ENCODE measurements around the gene TMEM178B. TPM values are rescaled to one million over a fixed set of nuclear protein-coding genes. Genes with fewer than 3 reads are reported as not detected.

The TMEM178B gene
- total RNA-seq, 2 experiments from 2014 or later: not detected

- H3K36me3 Mint-ChIP-seq (ENCODE audit: low read depth): no peaks in the 10 kb centered on the region
- H3K4me1 Mint-ChIP-seq (ENCODE audit: low read depth): no peaks in the 10 kb centered on the region
- H3K9me3 Mint-ChIP-seq: no peaks in the 10 kb centered on the region
- POLR2A ChIA-PET: no interaction called here
- CTCF ChIA-PET: no interaction called here
- H3K27ac Mint-ChIP-seq: no peak overlapping the region
- H3K4me3 Mint-ChIP-seq: no peak overlapping the region
- Histone ChIP-seq H3K36me3 (ENCODE audit: insufficient read depth, low read length) (no peaks in the 10 kb centered on the region), H3K9me3 (ENCODE audit: control insufficient read depth in 1 of 2, insufficient read depth in 1 of 2, low read length in 2 of 2) (peaks cover 0 to 7% of the 10 kb centered on the region in 2 experiments), H3K4me3 (ENCODE audit: low read length) (no peak overlapping the region), H3K4me1 (ENCODE audit: insufficient read depth, low read length) (no peaks in the 10 kb centered on the region), H3K27ac (ENCODE audit: low read depth in 1 of 2, low read length in 2 of 2) (no peak overlapping the region), H3K27me3 (ENCODE audit: control insufficient read depth in 1 of 2, insufficient read depth in 2 of 2, low read length in 2 of 2) (peaks cover 0 to 3% of the 10 kb centered on the region in 2 experiments)
- H3K27me3 Mint-ChIP-seq: no peaks in the 10 kb centered on the region
- ATAC-seq (ENCODE audit: poor library complexity): no peak
- no peak for DNase-seq
- intact Hi-C loops (cut with DNase I, micrococcal nuclease): no loop called here
- TF ChIP-seq CTCF (IDR thresholded peaks at IDR 0.05): no peak
These were observed 111.6 kb downstream of the TMEM178B start for GRCh38 chr7:141185369-141185967.

DNA sequence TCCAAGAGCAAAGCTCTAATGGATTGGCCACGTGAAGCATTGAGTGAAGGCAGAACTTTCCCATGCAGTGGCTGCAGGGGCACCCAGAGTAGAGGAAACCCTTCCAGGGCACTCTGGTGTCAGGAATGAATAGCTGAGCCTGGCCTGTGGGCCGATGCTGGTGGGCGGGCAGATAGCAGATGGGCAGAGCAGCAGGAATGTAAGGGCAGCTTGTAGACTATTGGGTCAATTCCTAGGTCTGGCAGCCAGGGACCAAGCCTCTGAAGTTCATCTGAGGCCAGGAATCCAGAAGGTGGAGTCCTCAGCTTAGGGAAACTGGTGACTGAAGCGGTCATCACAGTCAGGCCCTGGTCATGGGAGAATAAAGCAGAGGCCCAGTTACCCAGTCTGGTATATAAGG lies 115.4 kb downstream of the TMEM178B start:
- Histone ChIP-seq H3K27me3 (ENCODE audit: control insufficient read depth in 1 of 2, insufficient read depth in 2 of 2, low read length in 2 of 2) (peaks cover 0 to 3% of the 10 kb centered on the region in 2 experiments), H3K27ac (ENCODE audit: low read depth in 1 of 2, low read length in 2 of 2) (no peak overlapping the region), H3K9me3 (ENCODE audit: control insufficient read depth in 1 of 2, insufficient read depth in 1 of 2, low read length in 2 of 2) (no peaks in the 10 kb centered on the region), H3K4me3 (ENCODE audit: low read length) (no peak overlapping the region), H3K36me3 (ENCODE audit: insufficient read depth, low read length) (no peaks in the 10 kb centered on the region), H3K4me1 (ENCODE audit: insufficient read depth, low read length) (no peaks in the 10 kb centered on the region)
- no peak for TF ChIP-seq CTCF (IDR thresholded peaks at IDR 0.05)
- DNase-seq (no peak), ATAC-seq (ENCODE audit: poor library complexity) (no peak)
- Mint-ChIP-seq H3K36me3 (ENCODE audit: low read depth) (no peaks in the 10 kb centered on the region), H3K9me3 (no peaks in the 10 kb centered on the region), H3K27me3 (peaks cover 10% of the 10 kb centered on the region), H3K4me1 (ENCODE audit: low read depth) (no peaks in the 10 kb centered on the region), H3K4me3 (no peak overlapping the region), H3K27ac (no peak overlapping the region)
- POLR2A ChIA-PET: no interaction called here
- intact Hi-C loops (cut with DNase I, micrococcal nuclease): no loop called here
- CTCF ChIA-PET: no interaction called here

GRCh38 chr7:141190495-141190894 lies 116.6 kb downstream of the TMEM178B start:
- Mint-ChIP-seq H3K27ac (no peak overlapping the region), H3K4me3 (no peak overlapping the region), H3K36me3 (ENCODE audit: low read depth) (no peaks in the 10 kb centered on the region), H3K4me1 (ENCODE audit: low read depth) (no peaks in the 10 kb centered on the region), H3K9me3 (no peaks in the 10 kb centered on the region), H3K27me3 (peaks cover 10% of the 10 kb centered on the region)
- H3K4me1 ChIP-seq (ENCODE audit: insufficient read depth, low read length): no peaks in the 10 kb centered on the region
- no peak overlapping the region for H3K4me3 ChIP-seq (ENCODE audit: low read length)
- CTCF ChIA-PET: no interaction called here
- no peak for DNase-seq
- peaks cover 0 to 3% of the 10 kb centered on the region in 2 experiments for H3K27me3 ChIP-seq (ENCODE audit: control insufficient read depth in 1 of 2, insufficient read depth in 2 of 2, low read length in 2 of 2)
- H3K9me3 ChIP-seq (ENCODE audit: control insufficient read depth in 1 of 2, insufficient read depth in 1 of 2, low read length in 2 of 2): no peaks in the 10 kb centered on the region
- intact Hi-C loops (cut with DNase I, micrococcal nuclease): no loop called here
- no peak for TF ChIP-seq CTCF (IDR thresholded peaks at IDR 0.05)
- H3K27ac ChIP-seq (ENCODE audit: low read depth in 1 of 2, low read length in 2 of 2): no peak overlapping the region
- ATAC-seq (ENCODE audit: poor library complexity): no peak
- POLR2A ChIA-PET: no interaction called here
- H3K36me3 ChIP-seq (ENCODE audit: insufficient read depth, low read length): no peaks in the 10 kb centered on the region

Measured in CD4-positive, alpha-beta T cell (primary cell).